ENCODE data around the gene ITGB3. TPM values are rescaled to one million over a fixed set of nuclear protein-coding genes. Genes with fewer than 3 reads are reported as not detected.
A peak's percentile ranks its signal among the peaks of the same experiment; 100 is the strongest.

ITGB3 gene
- total RNA-seq, 2 donors from 2014 or later = 1.9 to 15.4 TPM

DNA sequence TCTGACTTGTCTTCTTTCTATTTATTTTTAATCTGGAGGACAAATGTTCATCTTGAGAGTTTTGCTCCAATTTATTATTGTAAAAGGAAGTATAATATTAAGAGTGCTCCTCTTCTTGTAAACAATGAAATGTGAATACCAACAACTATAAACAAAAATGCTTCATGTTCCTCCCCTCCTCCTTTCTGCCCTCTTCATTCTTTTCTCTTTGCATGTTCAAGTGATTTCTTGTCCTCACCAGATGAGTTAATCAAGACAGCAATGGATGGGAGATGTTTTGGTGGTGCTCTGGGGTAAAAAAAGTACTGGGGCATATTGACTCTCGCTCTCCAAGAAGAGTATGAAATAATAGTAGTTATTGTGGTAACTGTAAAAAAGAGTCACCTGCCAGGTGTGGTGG, 24.3 kb downstream of the ITGB3 start:
- Histone ChIP-seq H3K36me3 (no peaks in the 10 kb centered on the region), H3K27ac (peak overlapping the region; percentile 61), H3K9ac (ENCODE audit: low read depth in 2 of 2, low read length in 2 of 2) (no peak overlapping the region), H3K4me3 (no peak overlapping the region), H3K4me1 (peaks cover 7% of the 10 kb centered on the region), H3K27me3 (no peaks in the 10 kb centered on the region), H3K9me3 (no peaks in the 10 kb centered on the region)
- intact Hi-C loops (cut with DNase I) = no loop called here
- TF ChIP-seq, protein P1, sequence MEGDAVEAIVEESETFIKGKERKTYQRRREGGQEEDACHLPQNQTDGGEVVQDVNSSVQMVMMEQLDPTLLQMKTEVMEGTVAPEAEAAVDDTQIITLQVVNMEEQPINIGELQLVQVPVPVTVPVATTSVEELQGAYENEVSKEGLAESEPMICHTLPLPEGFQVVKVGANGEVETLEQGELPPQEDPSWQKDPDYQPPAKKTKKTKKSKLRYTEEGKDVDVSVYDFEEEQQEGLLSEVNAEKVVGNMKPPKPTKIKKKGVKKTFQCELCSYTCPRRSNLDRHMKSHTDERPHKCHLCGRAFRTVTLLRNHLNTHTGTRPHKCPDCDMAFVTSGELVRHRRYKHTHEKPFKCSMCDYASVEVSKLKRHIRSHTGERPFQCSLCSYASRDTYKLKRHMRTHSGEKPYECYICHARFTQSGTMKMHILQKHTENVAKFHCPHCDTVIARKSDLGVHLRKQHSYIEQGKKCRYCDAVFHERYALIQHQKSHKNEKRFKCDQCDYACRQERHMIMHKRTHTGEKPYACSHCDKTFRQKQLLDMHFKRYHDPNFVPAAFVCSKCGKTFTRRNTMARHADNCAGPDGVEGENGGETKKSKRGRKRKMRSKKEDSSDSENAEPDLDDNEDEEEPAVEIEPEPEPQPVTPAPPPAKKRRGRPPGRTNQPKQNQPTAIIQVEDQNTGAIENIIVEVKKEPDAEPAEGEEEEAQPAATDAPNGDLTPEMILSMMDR (IDR thresholded peaks at IDR 0.05) = no peak
- no peak for DNase-seq

- H3K9me3 ChIP-seq = no peaks in the 10 kb centered on the region
- DNase-seq = no peak
- peaks cover 7% of the 10 kb centered on the region for H3K4me1 ChIP-seq
- no peak overlapping the region for H3K4me3 ChIP-seq
- intact Hi-C loops (cut with DNase I) = no loop called here
- H3K36me3 ChIP-seq = no peaks in the 10 kb centered on the region
- peak overlapping the region; percentile 61 for H3K27ac ChIP-seq
- TF ChIP-seq, protein P1 (IDR thresholded peaks at IDR 0.05) = no peak
- H3K27me3 ChIP-seq = no peaks in the 10 kb centered on the region
- no peak overlapping the region for H3K9ac ChIP-seq (ENCODE audit: low read depth in 2 of 2, low read length in 2 of 2)
Observed at GRCh38 chr17:47278561-47278960, 24.9 kb downstream of the ITGB3 start.

GRCh38 chr17:47279062-47279801, 25.6 kb downstream of the ITGB3 start:
- Histone ChIP-seq H3K4me1 (peaks cover 7% of the 10 kb centered on the region), H3K9ac (ENCODE audit: low read depth in 2 of 2, low read length in 2 of 2) (no peak overlapping the region), H3K27ac (peak overlapping the region; percentile 61), H3K27me3 (no peaks in the 10 kb centered on the region), H3K4me3 (no peak overlapping the region), H3K36me3 (no peaks in the 10 kb centered on the region), H3K9me3 (no peaks in the 10 kb centered on the region)
- TF ChIP-seq, protein P1 (IDR thresholded peaks at IDR 0.05) = no peak
- no peak for DNase-seq
- intact Hi-C loops (cut with DNase I) = no loop called here

DNA sequence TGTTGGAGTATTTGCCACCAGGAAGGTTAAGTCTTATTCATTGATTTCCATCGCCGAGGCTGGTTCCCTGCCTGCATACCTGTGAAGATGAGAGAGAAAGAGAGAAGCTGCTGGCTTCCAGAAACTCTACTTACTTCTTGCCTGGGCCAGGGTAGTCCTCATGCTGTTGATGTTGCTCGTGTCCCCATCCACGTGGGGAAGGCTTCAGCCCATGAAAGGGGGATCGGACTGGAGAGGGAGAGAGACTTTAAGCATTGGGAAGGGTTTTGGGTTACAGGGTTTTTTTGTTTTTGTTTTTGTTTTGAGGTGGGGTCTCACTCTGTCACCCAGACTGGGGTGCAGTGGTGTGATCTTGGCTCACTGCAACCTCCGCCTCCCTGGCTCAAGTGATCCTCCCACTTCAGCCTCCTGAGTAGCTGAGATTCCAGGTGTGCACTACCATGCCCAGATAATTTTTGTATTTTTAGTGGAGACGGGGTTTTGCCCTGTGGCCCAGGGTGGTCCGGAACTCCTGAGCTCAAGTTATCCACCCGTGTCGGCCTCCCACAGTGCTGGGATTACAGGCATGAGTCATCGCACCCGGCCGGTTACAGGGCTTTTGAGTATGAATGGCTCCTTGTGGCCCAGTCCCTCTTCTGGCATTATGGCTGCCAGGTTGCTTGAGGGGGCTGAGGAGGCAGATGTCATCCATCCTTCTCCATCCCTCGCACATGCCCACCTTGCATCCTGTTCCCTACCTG, 26.6 kb downstream of the ITGB3 start:
- Histone ChIP-seq H3K27ac (peak overlapping the region; percentile 61), H3K9ac (ENCODE audit: low read depth in 2 of 2, low read length in 2 of 2) (no peak overlapping the region), H3K9me3 (no peaks in the 10 kb centered on the region), H3K27me3 (no peaks in the 10 kb centered on the region), H3K4me3 (no peak overlapping the region), H3K36me3 (no peaks in the 10 kb centered on the region), H3K4me1 (peaks cover 7% of the 10 kb centered on the region)
- intact Hi-C loops (cut with DNase I) = no loop called here
- TF ChIP-seq, protein P1 (IDR thresholded peaks at IDR 0.05) = no peak
- no peak for DNase-seq

GRCh38 chr17:47281216-47281615, 27.6 kb downstream of the ITGB3 start:
- Histone ChIP-seq H3K36me3 (no peaks in the 10 kb centered on the region), H3K9me3 (no peaks in the 10 kb centered on the region), H3K4me1 (peaks cover 5% of the 10 kb centered on the region), H3K9ac (ENCODE audit: low read depth in 2 of 2, low read length in 2 of 2) (no peak overlapping the region), H3K4me3 (no peak overlapping the region), H3K27me3 (no peaks in the 10 kb centered on the region), H3K27ac (no peak overlapping the region)
- DNase-seq = no peak
- intact Hi-C loops (cut with DNase I) = no loop called here
- TF ChIP-seq, protein P1 (IDR thresholded peaks at IDR 0.05) = no peak

Data from colonic mucosa (tissue), 4 donors.